ENCODE measurements around the gene RPP25.
"Not testable (repeated sequence)": the region's sequence is repeated elsewhere in the genome, so short reads cannot be mapped to it uniquely, and the experiment has no call there.

Gene RPP25

DNA sequence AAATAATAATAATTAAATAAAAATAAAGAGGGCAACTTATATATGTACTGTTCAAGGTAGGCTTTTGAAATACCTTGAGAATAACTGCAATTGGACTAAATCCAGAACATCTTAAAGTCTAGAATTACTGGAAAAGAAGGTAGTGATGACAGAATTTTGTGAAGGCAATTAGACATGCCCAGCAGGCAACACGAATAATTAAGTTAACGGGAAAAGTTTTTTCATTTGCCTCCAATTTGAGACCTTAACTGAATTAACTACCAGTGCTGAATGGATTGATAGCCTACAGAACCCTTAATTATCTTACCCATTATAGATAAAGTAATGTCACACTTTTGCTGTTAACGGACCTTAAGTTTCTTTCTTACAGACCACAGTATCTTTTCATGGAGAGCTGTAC lies 32.0 kb downstream of the RPP25 start:
- H3K9ac ChIP-seq (ENCODE audit: low read length): no peak overlapping the region
- H3K4me3 ChIP-seq (ENCODE audit: low read length): no peak overlapping the region
- H2AFZ ChIP-seq (ENCODE audit: low read length): no peak overlapping the region
- TF ChIP-seq, protein P1, sequence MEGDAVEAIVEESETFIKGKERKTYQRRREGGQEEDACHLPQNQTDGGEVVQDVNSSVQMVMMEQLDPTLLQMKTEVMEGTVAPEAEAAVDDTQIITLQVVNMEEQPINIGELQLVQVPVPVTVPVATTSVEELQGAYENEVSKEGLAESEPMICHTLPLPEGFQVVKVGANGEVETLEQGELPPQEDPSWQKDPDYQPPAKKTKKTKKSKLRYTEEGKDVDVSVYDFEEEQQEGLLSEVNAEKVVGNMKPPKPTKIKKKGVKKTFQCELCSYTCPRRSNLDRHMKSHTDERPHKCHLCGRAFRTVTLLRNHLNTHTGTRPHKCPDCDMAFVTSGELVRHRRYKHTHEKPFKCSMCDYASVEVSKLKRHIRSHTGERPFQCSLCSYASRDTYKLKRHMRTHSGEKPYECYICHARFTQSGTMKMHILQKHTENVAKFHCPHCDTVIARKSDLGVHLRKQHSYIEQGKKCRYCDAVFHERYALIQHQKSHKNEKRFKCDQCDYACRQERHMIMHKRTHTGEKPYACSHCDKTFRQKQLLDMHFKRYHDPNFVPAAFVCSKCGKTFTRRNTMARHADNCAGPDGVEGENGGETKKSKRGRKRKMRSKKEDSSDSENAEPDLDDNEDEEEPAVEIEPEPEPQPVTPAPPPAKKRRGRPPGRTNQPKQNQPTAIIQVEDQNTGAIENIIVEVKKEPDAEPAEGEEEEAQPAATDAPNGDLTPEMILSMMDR (IDR thresholded peaks at IDR 0.05; ENCODE audit: low read length): no peak
- no peak for TF ChIP-seq EZH2phosphoT487 (IDR thresholded peaks at IDR 0.05; ENCODE audit: low read length)
- no peak for TF ChIP-seq EZH2 (optimal IDR thresholded peaks at IDR 0.05; ENCODE audit: low read depth, low read length)
- H4K20me1 ChIP-seq (ENCODE audit: insufficient read depth, low read length): peaks cover 5% of the 10 kb centered on the region; the same call in 1 of the 2 replicates
- H3K9me3 ChIP-seq (replicated peaks; ENCODE audit: insufficient read depth, low read length): no peaks in the 10 kb centered on the region
- H3K27ac ChIP-seq (ENCODE audit: low read length): no peak overlapping the region
- H3K27me3 ChIP-seq (replicated peaks; ENCODE audit: insufficient read depth, low read length): no peaks in the 10 kb centered on the region
- no peaks in the 10 kb centered on the region for H3K9me2 ChIP-seq (replicated peaks; ENCODE audit: insufficient read depth, low read length)
- H3K36me3 ChIP-seq (replicated peaks; ENCODE audit: insufficient read depth, low read length): peaks cover 16% of the 10 kb centered on the region
- no peak for DNase-seq
- no peaks in the 10 kb centered on the region for H3K4me1 ChIP-seq (ENCODE audit: low read length)
- H3K4me2 ChIP-seq (ENCODE audit: low read depth, low read length): no peak overlapping the region
- peaks cover 64% of the 10 kb centered on the region for H3K79me2 ChIP-seq (ENCODE audit: low read length)
- H3F3A ChIP-seq (ENCODE audit: insufficient read depth, low read length): no peaks in the 10 kb centered on the region

DNA sequence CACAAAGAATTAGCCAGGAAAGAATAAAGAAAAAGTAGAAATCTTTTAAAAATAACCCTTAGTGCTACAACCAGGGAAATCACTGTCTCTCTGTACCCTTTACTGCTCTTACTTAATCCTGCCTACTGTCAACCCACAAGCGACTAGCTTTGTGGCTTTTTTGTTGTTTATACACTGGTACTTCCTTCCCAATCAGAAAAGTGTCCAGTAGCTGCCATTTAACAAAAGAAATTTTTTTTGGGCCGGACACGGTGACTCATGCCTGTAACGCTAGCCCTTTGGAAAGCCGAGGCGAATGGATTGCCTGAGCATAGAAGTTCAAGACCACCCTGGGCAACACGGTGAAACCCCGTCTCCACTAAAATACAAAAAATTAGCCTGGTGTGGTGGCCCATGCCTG lies 36.1 kb downstream of the RPP25 start:
- Histone ChIP-seq H3K4me3 (ENCODE audit: low read length) (no peak overlapping the region), H4K20me1 (ENCODE audit: insufficient read depth, low read length) (no peaks in the 10 kb centered on the region; the same call in 1 of the 2 replicates), H3K36me3 (replicated peaks; ENCODE audit: insufficient read depth, low read length) (peaks cover 22% of the 10 kb centered on the region; the same call in 1 of the 2 replicates), H3K9me2 (replicated peaks; ENCODE audit: insufficient read depth, low read length) (no peaks in the 10 kb centered on the region), H3K27ac (ENCODE audit: low read length) (no peak overlapping the region), H3K79me2 (ENCODE audit: low read length) (peaks cover 36% of the 10 kb centered on the region), H3K4me2 (ENCODE audit: low read depth, low read length) (no peak overlapping the region), H3K27me3 (replicated peaks; ENCODE audit: insufficient read depth, low read length) (no peaks in the 10 kb centered on the region), H3K4me1 (ENCODE audit: low read length) (no peaks in the 10 kb centered on the region), H3F3A (ENCODE audit: insufficient read depth, low read length) (no peaks in the 10 kb centered on the region), H3K9ac (ENCODE audit: low read length) (no peak overlapping the region), H2AFZ (ENCODE audit: low read length) (no peak overlapping the region), H3K9me3 (replicated peaks; ENCODE audit: insufficient read depth, low read length) (no peaks in the 10 kb centered on the region)
- TF ChIP-seq EZH2 (optimal IDR thresholded peaks at IDR 0.05; ENCODE audit: low read depth, low read length) (no peak), EZH2phosphoT487 (IDR thresholded peaks at IDR 0.05; ENCODE audit: low read length) (no peak)
- TF ChIP-seq, protein P1 (IDR thresholded peaks at IDR 0.05; ENCODE audit: low read length): no peak
- DNase-seq: no peak

DNA sequence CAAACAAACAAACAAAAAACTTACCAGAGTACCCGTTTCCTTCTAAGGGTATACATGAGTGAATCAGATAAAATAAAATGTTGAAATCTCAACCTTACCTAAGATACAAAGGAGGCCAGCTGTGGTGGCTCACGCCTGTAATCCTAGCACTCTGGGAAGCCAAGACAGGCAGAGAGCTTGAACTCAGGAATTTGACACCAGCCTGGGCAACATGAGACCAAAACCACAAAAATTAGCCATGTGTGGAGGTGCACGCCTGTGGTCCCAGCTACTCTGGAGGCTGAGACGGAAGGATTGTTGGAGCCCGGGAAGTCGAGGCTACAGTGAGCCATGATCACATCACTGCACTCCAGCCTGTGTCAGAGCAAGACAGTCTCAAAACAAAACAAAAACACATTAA lies 38.9 kb downstream of the RPP25 start:
- H2AFZ ChIP-seq (ENCODE audit: low read length): no peak overlapping the region
- H3K9me2 ChIP-seq (replicated peaks; ENCODE audit: insufficient read depth, low read length): no peaks in the 10 kb centered on the region
- no peaks in the 10 kb centered on the region for H3F3A ChIP-seq (ENCODE audit: insufficient read depth, low read length)
- H3K9me3 ChIP-seq (replicated peaks; ENCODE audit: insufficient read depth, low read length): no peaks in the 10 kb centered on the region
- no peak for DNase-seq
- peaks cover 27% of the 10 kb centered on the region; the same call in 1 of the 2 replicates for H3K36me3 ChIP-seq (replicated peaks; ENCODE audit: insufficient read depth, low read length)
- no peak overlapping the region for H3K4me3 ChIP-seq (ENCODE audit: low read length)
- H3K27ac ChIP-seq (ENCODE audit: low read length): no peak overlapping the region
- H4K20me1 ChIP-seq (ENCODE audit: insufficient read depth, low read length): no peaks in the 10 kb centered on the region; the same call in 1 of the 2 replicates
- H3K4me2 ChIP-seq (ENCODE audit: low read depth, low read length): no peak overlapping the region
- H3K27me3 ChIP-seq (replicated peaks; ENCODE audit: insufficient read depth, low read length): no peaks in the 10 kb centered on the region
- H3K9ac ChIP-seq (ENCODE audit: low read length): no peak overlapping the region
- H3K4me1 ChIP-seq (ENCODE audit: low read length): no peaks in the 10 kb centered on the region
- peaks cover 16% of the 10 kb centered on the region for H3K79me2 ChIP-seq (ENCODE audit: low read length)
- TF ChIP-seq, protein P1 (IDR thresholded peaks at IDR 0.05; ENCODE audit: low read length): no peak
- TF ChIP-seq EZH2phosphoT487 (IDR thresholded peaks at IDR 0.05; ENCODE audit: low read length) (no peak), EZH2 (optimal IDR thresholded peaks at IDR 0.05; ENCODE audit: low read depth, low read length) (no peak)

DNA sequence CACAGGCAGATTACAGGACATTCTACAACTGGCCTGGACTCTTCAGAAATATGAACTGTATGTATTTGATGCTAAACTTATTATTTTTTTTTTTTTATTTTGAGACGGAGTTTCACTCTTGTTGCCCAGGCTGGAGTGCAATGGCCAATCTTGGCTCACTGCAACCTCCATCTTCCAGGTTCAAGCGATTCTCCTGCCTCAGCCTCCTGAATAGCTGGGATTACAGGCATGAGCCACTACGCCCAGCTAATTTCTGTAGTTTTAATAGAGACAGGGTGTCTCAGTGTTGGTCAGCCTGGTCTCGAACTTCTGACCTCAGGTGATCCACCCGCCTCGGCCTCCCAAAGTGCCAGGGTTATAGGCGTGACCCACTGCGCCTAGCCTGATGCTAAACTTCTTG lies 42.8 kb downstream of the RPP25 start:
- H4K20me1 ChIP-seq (ENCODE audit: insufficient read depth, low read length); H3K9me3 ChIP-seq (replicated peaks; ENCODE audit: insufficient read depth, low read length); H3K27me3 ChIP-seq (replicated peaks; ENCODE audit: insufficient read depth, low read length); H3K27ac ChIP-seq (ENCODE audit: low read length); H3K4me2 ChIP-seq (ENCODE audit: low read depth, low read length); H2AFZ ChIP-seq (ENCODE audit: low read length); H3K4me1 ChIP-seq (ENCODE audit: low read length); H3K79me2 ChIP-seq (ENCODE audit: low read length); H3K9me2 ChIP-seq (replicated peaks; ENCODE audit: insufficient read depth, low read length); DNase-seq; H3K9ac ChIP-seq (ENCODE audit: low read length); H3K4me3 ChIP-seq (ENCODE audit: low read length): not testable (repeated sequence)
- peaks cover 16% of the 10 kb centered on the region; the same call in 1 of the 2 replicates for H3K36me3 ChIP-seq (replicated peaks; ENCODE audit: insufficient read depth, low read length)
- H3F3A ChIP-seq (ENCODE audit: insufficient read depth, low read length): peaks cover 15% of the 10 kb centered on the region; the same call in 1 of the 2 replicates

Data from MM.1S (cell line).